ENCODE data around the gene ELL2. TPM values are rescaled to one million over a fixed set of nuclear protein-coding genes. Genes with fewer than 3 reads are reported as not detected.

Gene ELL2
- polyA plus RNA-seq, 1 of the 3 experiments (the other 2 are of a cell fraction) = 18.4 TPM

GRCh38 chr5:95880081-95880926, 81.3 kb downstream of the ELL2 start:
- H3K9me3 ChIP-seq = no peaks in the 10 kb centered on the region
- H3K36me3 ChIP-seq (replicated peaks in 1 of 2; ENCODE audit: control insufficient read depth in 1 of 2, insufficient read depth in 2 of 2, low read length in 1 of 2) = peaks cover 9 to 14% of the 10 kb centered on the region in 2 experiments
- no peaks in the 10 kb centered on the region for H3K79me2 ChIP-seq (ENCODE audit: insufficient read depth)
- peaks cover 20% of the 10 kb centered on the region for H3F3A ChIP-seq (replicated peaks; ENCODE audit: insufficient read depth)
- no peaks in the 10 kb centered on the region; a peak in 1 of 4 replicates for H3K4me1 ChIP-seq (ENCODE audit: control insufficient read depth in 1 of 2, insufficient read depth in 2 of 2, low read depth in 1 of 2, low read length in 1 of 2)
- no peaks in the 10 kb centered on the region for H3K27me3 ChIP-seq (ENCODE audit: insufficient read depth)
- no peak overlapping the region for H3K27ac ChIP-seq (ENCODE audit: low read depth in 2 of 2, low read length in 1 of 2)
- POLR2A ChIA-PET = no interaction called here
- no peaks in the 10 kb centered on the region for H4K20me1 ChIP-seq (ENCODE audit: insufficient read depth)
- no peak overlapping the region for H2AFZ ChIP-seq (ENCODE audit: low read depth)
- H3K4me3 ChIP-seq (ENCODE audit: low read depth in 2 of 2, low read length in 1 of 2) = no peak overlapping the region
- H3K9me2 ChIP-seq = no peaks in the 10 kb centered on the region
- no peak for DNase-seq
- 91% methylated on average over 5 of the region's 5 CpGs for WGBS (ENCODE audit: low lambda C conversion rate)
- H3K4me2 ChIP-seq = no peak overlapping the region
- CTCF ChIA-PET = interaction anchor here (0.5 to 1.5 kb wide), 4 partner anchors 18 to 455 kb away, joined by 3 to 4 read pairs (median 3); no protein-coding TSS in a partner anchor
- H3K9ac ChIP-seq = no peak overlapping the region
- TF ChIP-seq RFX5 (IDR thresholded peaks at IDR 0.05; ENCODE audit: low read length) = no peak

GRCh38 chr5:95879661-95880060, 82.0 kb downstream of the ELL2 start:
- Histone ChIP-seq H3K4me3 (ENCODE audit: low read depth in 2 of 2, low read length in 1 of 2) (no peak overlapping the region), H3K9me3 (no peaks in the 10 kb centered on the region), H2AFZ (ENCODE audit: low read depth) (no peak overlapping the region), H3K27me3 (ENCODE audit: insufficient read depth) (no peaks in the 10 kb centered on the region), H4K20me1 (ENCODE audit: insufficient read depth) (no peaks in the 10 kb centered on the region), H3K9ac (no peak overlapping the region), H3K27ac (ENCODE audit: low read depth in 2 of 2, low read length in 1 of 2) (no peak overlapping the region), H3K36me3 (replicated peaks in 1 of 2; ENCODE audit: control insufficient read depth in 1 of 2, insufficient read depth in 2 of 2, low read length in 1 of 2) (peaks cover 5 to 8% of the 10 kb centered on the region in 2 experiments), H3K9me2 (no peaks in the 10 kb centered on the region), H3F3A (replicated peaks; ENCODE audit: insufficient read depth) (peaks cover 17% of the 10 kb centered on the region), H3K4me2 (no peak overlapping the region), H3K4me1 (ENCODE audit: control insufficient read depth in 1 of 2, insufficient read depth in 2 of 2, low read depth in 1 of 2, low read length in 1 of 2) (no peaks in the 10 kb centered on the region; a peak in 1 of 4 replicates), H3K79me2 (ENCODE audit: insufficient read depth) (no peaks in the 10 kb centered on the region)
- ChIA-PET CTCF (interaction anchor here (0.6 to 1.5 kb wide), 3 partner anchors 17 to 456 kb away, joined by 3 to 4 read pairs (median 3); no protein-coding TSS in a partner anchor), POLR2A (no interaction called here)
- no peak for TF ChIP-seq CHD2 (IDR thresholded peaks at IDR 0.05; ENCODE audit: low read length, partially characterized antibody)
- no peak for TF ChIP-seq GABPA (IDR thresholded peaks at IDR 0.05; ENCODE audit: low read depth)
- no peak for TF ChIP-seq MAX (IDR thresholded peaks at IDR 0.05; ENCODE audit: low read depth)
- no peak for TF ChIP-seq RXRA (IDR thresholded peaks at IDR 0.05; ENCODE audit: borderline replicate concordance, low read depth)
- TF ChIP-seq MXI1 (IDR thresholded peaks at IDR 0.05; ENCODE audit: low read depth, low read length) = no peak
- no peak for TF ChIP-seq REST (IDR thresholded peaks at IDR 0.05; ENCODE audit: low read depth, low read length)
- DNase-seq = no peak
- 83% methylated on average over 4 of the region's 5 CpGs for WGBS (ENCODE audit: low lambda C conversion rate)

Measured in SK-N-SH (cell line).